Activated CD4-positive, CD25-positive, alpha-beta regulatory T cell treated with anti-CD3 and anti-CD28 coated beads, Interleukin-2, amount 50 U/mL, for 24 hours (primary cell): ENCODE data around the gene TTLL7.
"Not testable (repeated sequence)": the region's sequence is repeated elsewhere in the genome, so short reads cannot be mapped to it uniquely, and the experiment has no call there.

Experiments
- ATAC-seq, 2 donors: fragments of 150-1000 bp; cut with Tn5 transposase; one replicate each; pipeline ENCODE4 v1.10.0; 2021; ENCODE audit warnings: mild to moderate bottlenecking in 1 of 2, moderate library complexity in 1 of 2

TTLL7 gene

GRCh38 chr1:83927701-83928100 is 71.2 kb downstream of the TTLL7 start:
- no peak for ATAC-seq

- no peak for ATAC-seq
Measured at GRCh38 chr1:83927061-83927460, 71.9 kb downstream of the TTLL7 start.

GRCh38 chr1:83923553-83923952 is 75.4 kb downstream of the TTLL7 start:
- ATAC-seq, result no peak

GRCh38 chr1:83922431-83922830 is 76.5 kb downstream of the TTLL7 start:
- ATAC-seq, result no peak

GRCh38 chr1:83920320-83920719 is 78.6 kb downstream of the TTLL7 start:
- no peak for ATAC-seq

GRCh38 chr1:83919872-83920271 is 79.1 kb downstream of the TTLL7 start:
- no peak for ATAC-seq

GRCh38 chr1:83918688-83919285 is 80.1 kb downstream of the TTLL7 start:
- ATAC-seq, result no peak

- no peak for ATAC-seq
Measured at GRCh38 chr1:83917959-83918358, 81.0 kb downstream of the TTLL7 start.

GRCh38 chr1:83916094-83916493 is 82.8 kb downstream of the TTLL7 start:
- not testable (repeated sequence) for ATAC-seq

GRCh38 chr1:83912876-83913275 is 86.1 kb downstream of the TTLL7 start:
- no peak for ATAC-seq

GRCh38 chr1:83910461-83910860 is 88.5 kb downstream of the TTLL7 start:
- no peak for ATAC-seq

GRCh38 chr1:83909687-83910086 is 89.2 kb downstream of the TTLL7 start:
- ATAC-seq, result no peak

GRCh38 chr1:83905315-83905907 is 93.5 kb downstream of the TTLL7 start:
- no peak for ATAC-seq

GRCh38 chr1:83901547-83902155 is 97.3 kb downstream of the TTLL7 start:
- ATAC-seq, result no peak

GRCh38 chr1:83900524-83900923 is 98.4 kb downstream of the TTLL7 start:
- no peak for ATAC-seq

GRCh38 chr1:83897516-83897915 is 101.4 kb downstream of the TTLL7 start:
- ATAC-seq, result no peak

GRCh38 chr1:83896299-83896698 is 102.6 kb downstream of the TTLL7 start:
- ATAC-seq, result no peak

- no peak for ATAC-seq
Measured at GRCh38 chr1:83889707-83890106, 109.2 kb downstream of the TTLL7 start.

GRCh38 chr1:83887483-83887882 is 111.4 kb downstream of the TTLL7 start:
- no peak for ATAC-seq

GRCh38 chr1:83883979-83884378 is 115.0 kb downstream of the TTLL7 start:
- no peak for ATAC-seq

GRCh38 chr1:83882906-83883305 is 116.0 kb downstream of the TTLL7 start:
- no peak for ATAC-seq

- no peak for ATAC-seq
Measured at GRCh38 chr1:83872515-83872914, 126.4 kb downstream of the TTLL7 start.

- no peak for ATAC-seq
Measured at GRCh38 chr1:83864991-83865390, 133.9 kb downstream of the TTLL7 start.

- ATAC-seq, result peak; percentile 84 to 89
Measured at GRCh38 chr1:83860490-83861221, 138.3 kb downstream of the TTLL7 start.
